Muscle of back (tissue), 11 donors: ENCODE data around the gene LRP2. TPM values are rescaled to one million over a fixed set of nuclear protein-coding genes. Genes with fewer than 3 reads are reported as not detected.
"Not testable (repeated sequence)": the region's sequence is repeated elsewhere in the genome, so short reads cannot be mapped to it uniquely, and the experiment has no call there.

Source experiments
- DNase-seq, 3 donors: peaks; one replicate each; pipeline versions ENCODE4 v3.0.0 to v3.0.0-alpha.2; 2013
- polyA plus RNA-seq, 10 donors: library from polyadenylated mRNA; unstranded; fragments of 120-200 nt; gene quantifications; one replicate each; pipeline ENCODE4 v1.2.1, GENCODE V29; 2013; ENCODE audit not compliant: insufficient read length in 10 of 10

LRP2 gene
- polyA plus RNA-seq, 10 donors, result 0.03 to 0.84 (median 0.13) TPM

- DNase-seq, result no peak
These were observed 60.6 kb downstream of the LRP2 start for GRCh38 chr2:169301596-169302335.

GRCh38 chr2:169300636-169301530, 61.5 kb downstream of the LRP2 start:
- DNase-seq, result no peak

- no peak for DNase-seq
These were observed 64.3 kb downstream of the LRP2 start for GRCh38 chr2:169298007-169298406.

- no peak for DNase-seq
These were observed 68.2 kb downstream of the LRP2 start for GRCh38 chr2:169294001-169294675.

GRCh38 chr2:169291517-169291916, 70.8 kb downstream of the LRP2 start:
- DNase-seq, result no peak

GRCh38 chr2:169290433-169290832, 71.9 kb downstream of the LRP2 start:
- no peak for DNase-seq

GRCh38 chr2:169287666-169288065, 74.7 kb downstream of the LRP2 start:
- no peak for DNase-seq

GRCh38 chr2:169286624-169287231, 75.6 kb downstream of the LRP2 start:
- no peak for DNase-seq

- DNase-seq, result no peak
These were observed 76.7 kb downstream of the LRP2 start for GRCh38 chr2:169285531-169286235.

- DNase-seq, result no peak
These were observed 81.8 kb downstream of the LRP2 start for GRCh38 chr2:169280502-169280901.

GRCh38 chr2:169275696-169276444, 86.5 kb downstream of the LRP2 start:
- DNase-seq, result no peak

- DNase-seq, result no peak
These were observed 90.3 kb downstream of the LRP2 start for GRCh38 chr2:169272010-169272409.

GRCh38 chr2:169270574-169270973, 91.8 kb downstream of the LRP2 start:
- not testable (repeated sequence) for DNase-seq

- DNase-seq, result no peak
These were observed 96.7 kb downstream of the LRP2 start for GRCh38 chr2:169265591-169265990.

GRCh38 chr2:169260846-169261642, 101.3 kb downstream of the LRP2 start:
- DNase-seq, result no peak

GRCh38 chr2:169260246-169260645, 102.1 kb downstream of the LRP2 start:
- DNase-seq, result no peak

- DNase-seq, result no peak
These were observed 102.9 kb downstream of the LRP2 start for GRCh38 chr2:169259402-169259801.

GRCh38 chr2:169258045-169258601, 104.2 kb downstream of the LRP2 start:
- DNase-seq, result no peak

- no peak for DNase-seq
These were observed 107.6 kb downstream of the LRP2 start for GRCh38 chr2:169254774-169255173.
